G401.6 (cell line): ENCODE measurements around the gene SLC25A48.

Experiments
- FAIRE-seq: peaks from 2 replicates; lab custom pipeline; 2012; peaks lifted over from hg19 to GRCh38; lab: Jason Lieb, UNC

SLC25A48 gene

GRCh38 chr5:135834639-135835529, at the start of gene SLC25A48:
SLC25A48 (plus strand) TSS chr5:135834663; CDS start chr5:135834848, 185 bp downstream.
- peak; percentile 36 for FAIRE-seq

- no peak for FAIRE-seq
These were observed 33.8 kb upstream of the SLC25A48 start for GRCh38 chr5:135800656-135801055.

GRCh38 chr5:135810188-135810943, 24.1 kb upstream of the SLC25A48 start:
- FAIRE-seq: no peak

- no peak for FAIRE-seq
These were observed 23.5 kb upstream of the SLC25A48 start for GRCh38 chr5:135811007-135811406.

- no peak for FAIRE-seq
These were observed 20.7 kb upstream of the SLC25A48 start for GRCh38 chr5:135813758-135814157.

- FAIRE-seq: no peak
These were observed 20.1 kb upstream of the SLC25A48 start for GRCh38 chr5:135814316-135814715.

GRCh38 chr5:135814812-135815211, 19.7 kb upstream of the SLC25A48 start:
- FAIRE-seq: no peak

GRCh38 chr5:135821061-135821801, 13.2 kb upstream of the SLC25A48 start:
- FAIRE-seq: no peak

- no peak for FAIRE-seq
These were observed 12.7 kb upstream of the SLC25A48 start for GRCh38 chr5:135821802-135822201.

GRCh38 chr5:135822286-135822685, 12.2 kb upstream of the SLC25A48 start:
- FAIRE-seq: no peak

- no peak for FAIRE-seq
These were observed 11.5 kb upstream of the SLC25A48 start for GRCh38 chr5:135822959-135823358.

GRCh38 chr5:135823881-135824280, 10.6 kb upstream of the SLC25A48 start:
- no peak for FAIRE-seq

GRCh38 chr5:135824541-135825041, 9.9 kb upstream of the SLC25A48 start:
- no peak for FAIRE-seq

- FAIRE-seq: no peak
These were observed 8.9 kb upstream of the SLC25A48 start for GRCh38 chr5:135825373-135826220.

- FAIRE-seq: no peak
These were observed 8.3 kb upstream of the SLC25A48 start for GRCh38 chr5:135826221-135826525.

- no peak for FAIRE-seq
These were observed 7.3 kb upstream of the SLC25A48 start for GRCh38 chr5:135826994-135827671.

- no peak for FAIRE-seq
These were observed 6.3 kb upstream of the SLC25A48 start for GRCh38 chr5:135827965-135828781.

- no peak for FAIRE-seq
These were observed 5.7 kb upstream of the SLC25A48 start for GRCh38 chr5:135828782-135829127.

GRCh38 chr5:135829179-135829578, 5.3 kb upstream of the SLC25A48 start:
- no peak for FAIRE-seq

GRCh38 chr5:135829681-135830383, 4.6 kb upstream of the SLC25A48 start:
- FAIRE-seq: no peak
